Activated T-helper 1 cell treated with anti-CD3 and anti-CD28 coated beads, Interleukin-12 subunit alpha, Interleukin-12 subunit beta, Interleukin-2, Interleukin-4 antibody, amounts not matched to agents 30 ng/mL and 10 ng/mL and 1 ng/mL, durations not matched to agents 14 hours and 24 hours and 36 hours (primary cell): Measurements from ENCODE around the gene ADAD2. TPM values are rescaled to one million over a fixed set of nuclear protein-coding genes. Genes with fewer than 3 reads are reported as not detected.

Experiments used
- DNase-seq: peaks from one replicate; pipeline ENCODE4 v3.0.0; 2021; ENCODE audit warnings: low spot score
- H3K27ac Mint-ChIP-seq: one replicate; pipeline ENCODE4 v1.8.0; 2021; ENCODE audit warnings: mild to moderate bottlenecking, mixed read lengths
- H3K27me3 Mint-ChIP-seq: one replicate; pipeline ENCODE4 v1.8.0; 2022; ENCODE audit warnings: mild to moderate bottlenecking, moderate library complexity, mixed read lengths; ENCODE audit not compliant: insufficient read depth
- H3K36me3 Mint-ChIP-seq: one replicate; pipeline ENCODE4 v1.8.0; 2021; ENCODE audit warnings: low read depth, mixed read lengths
- H3K4me1 Mint-ChIP-seq: one replicate; pipeline ENCODE4 v1.8.0; 2021; ENCODE audit warnings: low read depth, mixed read lengths
- H3K4me3 Mint-ChIP-seq: one replicate; pipeline ENCODE4 v1.8.0; 2021; ENCODE audit warnings: mild to moderate bottlenecking, moderate library complexity, mixed read lengths
- H3K9me3 Mint-ChIP-seq: one replicate; pipeline ENCODE4 v1.8.0; 2021; ENCODE audit warnings: mixed read lengths
- intact Hi-C: fragments of 100-400 bp; cut with micrococcal nuclease; formaldehyde crosslinking; loops from one replicate; pipeline ENCODE4 v1.15.1; 2024
- total RNA-seq: library from RNA; stranded (reverse); gene quantifications from 2 replicates; pipeline ENCODE4 v1.2.3, GENCODE V29; 2022

Gene ADAD2
- total RNA-seq, 1 donor from 2014 or later, result not detected

DNA sequence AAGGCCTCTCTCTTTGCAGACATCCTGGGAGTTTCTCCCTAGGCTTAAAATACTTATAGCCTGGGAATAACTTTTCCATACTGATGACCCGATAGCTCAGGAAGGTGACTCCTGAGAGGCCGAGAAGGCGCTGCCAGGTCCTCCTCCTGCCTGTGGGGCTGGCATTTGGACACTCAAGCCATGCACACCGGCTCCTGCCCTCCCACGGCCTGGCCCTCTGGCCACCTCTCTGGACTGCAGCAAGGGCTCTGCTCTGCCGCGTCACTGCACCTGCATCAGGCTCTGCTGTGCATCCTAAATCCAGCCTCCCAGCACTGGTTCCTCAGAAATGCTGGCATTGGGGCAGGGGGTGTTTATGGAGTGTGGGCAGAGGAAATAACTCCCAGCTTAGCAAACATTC, 34.6 kb downstream of the ADAD2 start:
- Mint-ChIP-seq H3K27me3 (peaks cover 6% of the 10 kb centered on the region), H3K9me3 (no peaks in the 10 kb centered on the region), H3K4me1 (no peaks in the 10 kb centered on the region), H3K4me3 (no peak overlapping the region), H3K36me3 (no peaks in the 10 kb centered on the region), H3K27ac (no peak overlapping the region)
- intact Hi-C loops, result no loop called here
- DNase-seq, result no peak

DNA sequence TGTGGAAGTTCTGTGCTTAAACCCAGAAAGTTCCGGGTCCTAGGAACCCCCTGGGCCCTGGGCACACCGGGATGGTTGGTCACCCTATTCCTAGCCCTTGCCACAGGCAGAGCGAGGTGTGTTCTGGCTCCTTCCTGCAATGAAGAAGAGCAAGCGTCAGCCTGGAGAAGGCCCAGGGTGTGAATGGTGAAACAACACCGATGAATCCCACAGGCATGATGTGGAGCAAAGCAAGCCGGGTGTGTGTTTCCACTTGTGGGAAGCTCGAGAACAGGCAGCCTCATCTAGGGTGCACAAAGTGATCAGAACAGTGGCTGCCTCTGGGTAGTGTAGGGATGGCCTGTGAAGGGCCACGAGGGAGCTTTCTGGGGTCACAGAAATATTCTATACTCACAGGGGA, 35.1 kb downstream of the ADAD2 start:
- Mint-ChIP-seq H3K36me3 (no peaks in the 10 kb centered on the region), H3K27ac (no peak overlapping the region), H3K4me1 (no peaks in the 10 kb centered on the region), H3K9me3 (no peaks in the 10 kb centered on the region), H3K27me3 (peaks cover 3% of the 10 kb centered on the region), H3K4me3 (no peak overlapping the region)
- DNase-seq, result no peak
- intact Hi-C loops, result no loop called here

DNA sequence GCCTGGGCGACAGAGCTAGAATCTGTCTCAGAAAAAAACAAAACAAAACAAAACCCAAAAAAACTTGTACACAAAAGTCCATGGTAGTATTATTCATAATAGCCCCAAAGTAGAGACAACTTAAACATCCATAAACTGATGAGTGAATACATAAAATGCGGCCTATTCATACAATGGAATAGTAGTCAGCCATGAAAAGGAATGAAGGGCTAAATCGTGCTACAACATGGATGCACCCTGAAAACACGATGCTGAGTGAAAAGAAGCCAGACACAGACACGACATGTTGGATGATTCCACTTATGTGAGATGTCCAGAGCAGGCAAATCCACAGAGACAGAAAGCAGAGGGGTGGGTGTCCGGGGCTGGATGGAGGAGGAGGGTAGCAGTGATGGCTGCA, 36.6 kb downstream of the ADAD2 start:
- intact Hi-C loops, result no loop called here
- Mint-ChIP-seq H3K4me1 (no peaks in the 10 kb centered on the region), H3K4me3 (no peak overlapping the region), H3K27ac (no peak overlapping the region), H3K9me3 (no peaks in the 10 kb centered on the region), H3K27me3 (peaks cover 2% of the 10 kb centered on the region), H3K36me3 (no peaks in the 10 kb centered on the region)
- no peak for DNase-seq

GRCh38 chr16:84228256-84228838, 37.4 kb downstream of the ADAD2 start:
- H3K36me3 Mint-ChIP-seq, result no peaks in the 10 kb centered on the region
- intact Hi-C loops, result no loop called here
- DNase-seq, result no peak
- no peak overlapping the region for H3K4me3 Mint-ChIP-seq
- H3K9me3 Mint-ChIP-seq, result no peaks in the 10 kb centered on the region
- no peak overlapping the region for H3K27ac Mint-ChIP-seq
- H3K27me3 Mint-ChIP-seq, result peaks cover 2% of the 10 kb centered on the region
- H3K4me1 Mint-ChIP-seq, result no peaks in the 10 kb centered on the region

DNA sequence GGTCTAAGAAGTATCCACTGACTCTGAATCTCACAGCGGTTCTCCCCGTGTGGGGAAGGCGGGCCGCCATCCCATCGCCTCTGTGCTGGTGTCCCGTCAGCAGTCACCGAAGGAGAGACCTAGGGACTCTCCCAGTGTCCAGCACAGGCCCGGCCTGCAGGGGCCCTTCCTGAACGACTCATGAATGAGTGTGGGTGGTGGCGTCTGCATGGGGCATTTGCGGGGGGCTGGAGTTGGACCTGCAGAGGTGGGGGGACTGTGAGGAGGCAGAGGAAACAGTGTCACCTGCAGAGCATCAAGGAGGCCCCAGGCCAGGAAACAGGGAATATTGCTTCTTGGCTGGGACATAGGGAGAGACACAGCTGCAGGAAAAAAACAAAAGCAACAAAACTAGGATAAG, 38.5 kb downstream of the ADAD2 start:
- no peak overlapping the region for H3K27ac Mint-ChIP-seq
- H3K36me3 Mint-ChIP-seq, result no peaks in the 10 kb centered on the region
- DNase-seq, result no peak
- no peaks in the 10 kb centered on the region for H3K4me1 Mint-ChIP-seq
- peaks cover 2% of the 10 kb centered on the region for H3K27me3 Mint-ChIP-seq
- H3K9me3 Mint-ChIP-seq, result no peaks in the 10 kb centered on the region
- H3K4me3 Mint-ChIP-seq, result no peak overlapping the region
- intact Hi-C loops, result no loop called here

DNA sequence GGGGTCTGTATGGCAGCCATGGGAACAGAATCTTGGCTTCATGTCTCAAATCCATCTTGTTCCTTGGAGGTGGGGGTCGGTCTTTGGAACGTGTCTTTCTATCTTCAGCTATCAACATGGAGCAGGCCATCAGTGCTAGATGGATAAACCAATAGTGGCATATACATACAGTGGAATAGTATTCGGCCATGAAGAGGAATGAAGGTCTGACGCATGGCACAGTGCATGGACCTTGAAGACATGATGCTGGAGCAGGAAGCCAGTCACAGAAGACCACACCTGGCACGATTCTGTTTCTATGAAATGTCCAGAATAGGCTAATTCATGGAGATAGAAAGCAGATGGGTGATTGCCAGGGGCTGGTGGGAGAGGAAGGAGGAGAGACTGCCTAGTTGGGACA, 41.1 kb downstream of the ADAD2 start:
- Mint-ChIP-seq H3K27me3 (no peaks in the 10 kb centered on the region), H3K9me3 (no peaks in the 10 kb centered on the region), H3K36me3 (no peaks in the 10 kb centered on the region), H3K4me1 (no peaks in the 10 kb centered on the region), H3K27ac (no peak overlapping the region), H3K4me3 (no peak overlapping the region)
- DNase-seq, result no peak
- intact Hi-C loops, result no loop called here

- Mint-ChIP-seq H3K27me3 (no peaks in the 10 kb centered on the region), H3K4me3 (no peak overlapping the region), H3K27ac (no peak overlapping the region), H3K9me3 (no peaks in the 10 kb centered on the region), H3K4me1 (no peaks in the 10 kb centered on the region), H3K36me3 (no peaks in the 10 kb centered on the region)
- no peak for DNase-seq
- intact Hi-C loops, result no loop called here
Measured at GRCh38 chr16:84232969-84233368, 42.0 kb downstream of the ADAD2 start.

- no peaks in the 10 kb centered on the region for H3K36me3 Mint-ChIP-seq
- intact Hi-C loops, result no loop called here
- DNase-seq, result no peak
- no peaks in the 10 kb centered on the region for H3K27me3 Mint-ChIP-seq
- no peaks in the 10 kb centered on the region for H3K4me1 Mint-ChIP-seq
- H3K4me3 Mint-ChIP-seq, result no peak overlapping the region
- no peaks in the 10 kb centered on the region for H3K9me3 Mint-ChIP-seq
- no peak overlapping the region for H3K27ac Mint-ChIP-seq
Measured at GRCh38 chr16:84233748-84234147, 42.8 kb downstream of the ADAD2 start.

DNA sequence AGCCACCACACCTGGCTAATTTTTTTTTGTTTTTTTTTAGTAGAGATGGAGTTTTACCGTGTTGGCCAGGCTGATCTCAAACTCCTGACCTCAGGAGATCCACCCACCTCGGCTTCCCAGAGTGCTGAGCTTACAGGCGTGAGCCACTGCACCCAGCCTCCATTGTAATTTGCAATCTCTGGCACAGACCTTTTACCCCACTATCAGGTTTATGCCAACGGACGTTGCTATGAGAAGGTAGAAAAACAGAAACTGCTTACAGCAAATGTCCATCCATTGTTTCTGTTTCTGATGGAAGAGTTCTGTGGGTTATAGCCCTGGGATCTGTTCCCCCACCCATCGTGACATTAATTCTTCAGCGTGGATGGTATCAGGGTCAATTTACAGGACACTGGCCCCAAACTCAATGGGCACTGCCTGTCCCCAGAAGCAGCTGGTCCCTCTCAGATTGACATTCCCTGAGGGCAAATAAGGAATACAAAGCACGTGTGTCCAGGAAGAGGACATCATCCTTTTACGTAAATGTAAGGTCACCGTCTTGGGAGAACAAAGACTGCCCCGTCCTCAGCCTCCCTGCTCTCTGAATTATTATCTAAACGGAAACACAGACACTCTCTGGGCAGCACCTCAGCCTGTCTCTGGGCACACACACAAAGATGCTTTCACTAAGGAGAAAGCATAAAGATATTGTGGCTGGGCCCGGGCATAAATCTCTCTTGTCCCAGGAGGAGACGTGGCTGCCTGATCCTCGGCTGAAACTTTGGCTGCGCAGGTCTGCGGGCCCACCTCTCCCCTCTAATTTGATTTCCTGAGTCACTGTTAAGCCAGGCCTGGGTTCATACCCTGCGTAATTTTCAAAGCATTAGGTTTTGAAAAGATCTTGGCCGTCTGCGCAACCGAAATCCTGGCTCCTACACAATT, 43.6 kb downstream of the ADAD2 start:
- intact Hi-C loops, result no loop called here
- Mint-ChIP-seq H3K4me3 (no peak overlapping the region), H3K36me3 (no peaks in the 10 kb centered on the region), H3K27ac (no peak overlapping the region), H3K27me3 (no peaks in the 10 kb centered on the region), H3K9me3 (no peaks in the 10 kb centered on the region), H3K4me1 (no peaks in the 10 kb centered on the region)
- DNase-seq, result no peak

DNA sequence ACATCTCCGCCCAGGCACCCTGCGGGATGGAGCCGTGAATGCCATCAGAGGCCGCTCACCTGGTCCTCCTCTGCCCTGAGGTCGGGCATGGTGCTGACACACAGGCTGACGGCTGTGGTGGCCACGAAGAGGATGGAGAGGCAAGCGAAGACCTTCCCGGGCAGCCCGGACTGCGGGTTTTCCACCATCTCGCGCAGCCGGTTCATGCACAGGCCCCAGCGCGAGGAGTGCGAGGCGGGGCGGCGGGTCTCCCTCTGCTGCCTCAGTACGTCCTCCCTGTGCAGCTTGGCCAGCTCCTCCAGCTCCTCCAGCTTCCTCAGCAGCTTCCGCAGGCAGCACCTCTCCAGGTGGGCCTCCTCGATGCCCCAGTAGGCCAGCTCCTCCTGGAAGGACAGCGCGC, 45.7 kb downstream of the ADAD2 start:
- no peaks in the 10 kb centered on the region for H3K9me3 Mint-ChIP-seq
- H3K4me3 Mint-ChIP-seq, result no peak overlapping the region
- no peaks in the 10 kb centered on the region for H3K36me3 Mint-ChIP-seq
- DNase-seq, result no peak
- peaks cover 6% of the 10 kb centered on the region for H3K27me3 Mint-ChIP-seq
- no peak overlapping the region for H3K27ac Mint-ChIP-seq
- no peaks in the 10 kb centered on the region for H3K4me1 Mint-ChIP-seq
- intact Hi-C loops, result no loop called here

- Mint-ChIP-seq H3K4me1 (no peaks in the 10 kb centered on the region), H3K9me3 (no peaks in the 10 kb centered on the region)
Measured at GRCh38 chr16:84237994-84238750, 47.2 kb downstream of the ADAD2 start.

GRCh38 chr16:84239141-84239769, 48.3 kb downstream of the ADAD2 start:
- no peaks in the 10 kb centered on the region for H3K9me3 Mint-ChIP-seq
- H3K4me1 Mint-ChIP-seq, result no peaks in the 10 kb centered on the region
- no peak for DNase-seq
- H3K27ac Mint-ChIP-seq, result no peak overlapping the region
- H3K4me3 Mint-ChIP-seq, result no peak overlapping the region
- peaks cover 10% of the 10 kb centered on the region for H3K27me3 Mint-ChIP-seq
- H3K36me3 Mint-ChIP-seq, result no peaks in the 10 kb centered on the region
- intact Hi-C loops, result no loop called here

More at GRCh38 chr16:84237994-84238750, 47.2 kb downstream of the ADAD2 start:
- H3K27me3 Mint-ChIP-seq, result peaks cover 8% of the 10 kb centered on the region
- H3K36me3 Mint-ChIP-seq, result no peaks in the 10 kb centered on the region
- H3K4me3 Mint-ChIP-seq, result no peak overlapping the region
- no peak overlapping the region for H3K27ac Mint-ChIP-seq
- intact Hi-C loops, result no loop called here
- DNase-seq, result no peak

DNA sequence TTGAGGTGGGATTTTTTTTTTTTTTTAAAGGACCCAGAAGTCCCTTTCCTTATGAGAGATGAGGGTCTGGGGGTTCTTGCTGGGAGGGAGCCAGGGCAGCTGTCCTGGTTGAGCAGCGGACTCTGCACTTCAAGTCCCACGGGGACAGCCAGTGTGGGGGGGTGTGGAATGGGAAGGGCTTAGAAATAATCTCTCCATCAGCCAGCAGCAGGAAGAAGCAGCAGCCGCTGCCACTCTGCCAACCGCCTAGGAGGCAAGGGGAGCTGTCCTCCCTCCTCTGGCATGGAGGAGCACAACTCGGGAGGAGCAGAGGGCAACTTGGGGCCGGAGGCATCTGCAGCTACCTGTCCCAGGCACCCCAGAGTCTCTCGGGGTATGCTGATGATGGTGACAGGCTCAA, 49.0 kb downstream of the ADAD2 start, which contains the start of gene KCNG4:
KCNG4 (minus strand) TSS at position 104 of the 400 bp plus-strand sequence. CDS start 2,527 bp downstream, outside the sequence.
- Mint-ChIP-seq H3K27me3 (peaks cover 10% of the 10 kb centered on the region), H3K36me3 (no peaks in the 10 kb centered on the region), H3K9me3 (no peaks in the 10 kb centered on the region), H3K27ac (no peak within 1 kb of the TSS), H3K4me3 (no peak within 1 kb of the TSS), H3K4me1 (no peaks in the 10 kb centered on the region)
- no peak for DNase-seq
- intact Hi-C loops, result no loop called here
